Measurements from ENCODE around the gene CD274.

The CD274 gene

GRCh38 chr9:5515261-5515650, 64.9 kb downstream of the CD274 start:
- no peak for DNase-seq (ENCODE audit: low read depth)
- no peak for TF ChIP-seq CTCF (IDR thresholded peaks at IDR 0.05; ENCODE audit: low read length, missing control alignments)
- H3K4me3 ChIP-seq (replicated peaks; ENCODE audit: low read depth, low read length), result no peak overlapping the region

GRCh38 chr9:5516453-5517220, 66.3 kb downstream of the CD274 start:
- no peak for DNase-seq (ENCODE audit: low read depth)
- H3K4me3 ChIP-seq (replicated peaks; ENCODE audit: low read depth, low read length), result no peak overlapping the region
- no peak for TF ChIP-seq CTCF (IDR thresholded peaks at IDR 0.05; ENCODE audit: low read length, missing control alignments)

- no peak overlapping the region for H3K4me3 ChIP-seq (replicated peaks; ENCODE audit: low read depth, low read length)
- DNase-seq (ENCODE audit: low read depth), result no peak
Observed at GRCh38 chr9:5518171-5518936, 68.0 kb downstream of the CD274 start.

GRCh38 chr9:5518937-5519319, 68.6 kb downstream of the CD274 start:
- TF ChIP-seq CTCF (IDR thresholded peaks at IDR 0.05; ENCODE audit: low read length, missing control alignments), result no peak
- no peak for DNase-seq (ENCODE audit: low read depth)
- no peak overlapping the region for H3K4me3 ChIP-seq (replicated peaks; ENCODE audit: low read depth, low read length)

More at GRCh38 chr9:5518171-5518936, 68.0 kb downstream of the CD274 start:
- no peak for TF ChIP-seq CTCF (IDR thresholded peaks at IDR 0.05; ENCODE audit: low read length, missing control alignments)

Measured in fibroblast of pulmonary artery (primary cell).